ENCODE results near the gene EXOC3L4.

DNA sequence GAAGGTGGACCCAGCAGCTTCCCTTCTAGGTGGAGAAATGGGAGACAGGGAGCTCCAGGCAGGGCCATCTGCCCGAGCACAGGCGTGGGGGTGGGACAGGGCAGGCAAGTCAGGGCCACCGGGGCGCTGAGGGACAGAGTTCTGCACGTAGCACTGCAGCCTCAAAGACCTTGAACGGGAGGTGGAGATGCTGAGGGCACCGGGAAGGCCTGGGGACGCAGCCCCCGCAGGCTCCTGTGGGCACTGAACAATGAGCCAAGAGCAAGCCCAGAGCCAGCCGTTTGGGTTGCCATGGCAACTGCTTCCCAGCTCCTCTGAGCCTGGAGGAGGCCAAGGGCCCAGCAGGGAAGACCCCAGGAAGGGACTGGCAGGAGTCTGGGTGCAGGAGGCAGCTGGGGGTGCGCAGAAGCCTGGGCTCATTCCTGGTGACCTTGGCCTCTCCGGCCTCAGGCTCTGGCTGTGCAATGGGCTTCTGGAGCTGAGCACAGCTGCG is 7.1 kb upstream of the EXOC3L4 start:
- TF ChIP-seq, protein P1, sequence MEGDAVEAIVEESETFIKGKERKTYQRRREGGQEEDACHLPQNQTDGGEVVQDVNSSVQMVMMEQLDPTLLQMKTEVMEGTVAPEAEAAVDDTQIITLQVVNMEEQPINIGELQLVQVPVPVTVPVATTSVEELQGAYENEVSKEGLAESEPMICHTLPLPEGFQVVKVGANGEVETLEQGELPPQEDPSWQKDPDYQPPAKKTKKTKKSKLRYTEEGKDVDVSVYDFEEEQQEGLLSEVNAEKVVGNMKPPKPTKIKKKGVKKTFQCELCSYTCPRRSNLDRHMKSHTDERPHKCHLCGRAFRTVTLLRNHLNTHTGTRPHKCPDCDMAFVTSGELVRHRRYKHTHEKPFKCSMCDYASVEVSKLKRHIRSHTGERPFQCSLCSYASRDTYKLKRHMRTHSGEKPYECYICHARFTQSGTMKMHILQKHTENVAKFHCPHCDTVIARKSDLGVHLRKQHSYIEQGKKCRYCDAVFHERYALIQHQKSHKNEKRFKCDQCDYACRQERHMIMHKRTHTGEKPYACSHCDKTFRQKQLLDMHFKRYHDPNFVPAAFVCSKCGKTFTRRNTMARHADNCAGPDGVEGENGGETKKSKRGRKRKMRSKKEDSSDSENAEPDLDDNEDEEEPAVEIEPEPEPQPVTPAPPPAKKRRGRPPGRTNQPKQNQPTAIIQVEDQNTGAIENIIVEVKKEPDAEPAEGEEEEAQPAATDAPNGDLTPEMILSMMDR (IDR thresholded peaks at IDR 0.05): no peak
- TF ChIP-seq POLR2A (IDR thresholded peaks at IDR 0.05; ENCODE audit: low read length) (no peak), HOXB13 (CRISPR knock-in tag; IDR thresholded peaks at IDR 0.05; ENCODE audit: low read depth) (no peak), EP300 (IDR thresholded peaks at IDR 0.05) (no peak), JUN (IDR thresholded peaks at IDR 0.05) (no peak), ZSCAN20 (CRISPR knock-in tag; IDR thresholded peaks at IDR 0.05) (no peak)
